ENCODE results near the gene PAK5.

Gene PAK5

DNA sequence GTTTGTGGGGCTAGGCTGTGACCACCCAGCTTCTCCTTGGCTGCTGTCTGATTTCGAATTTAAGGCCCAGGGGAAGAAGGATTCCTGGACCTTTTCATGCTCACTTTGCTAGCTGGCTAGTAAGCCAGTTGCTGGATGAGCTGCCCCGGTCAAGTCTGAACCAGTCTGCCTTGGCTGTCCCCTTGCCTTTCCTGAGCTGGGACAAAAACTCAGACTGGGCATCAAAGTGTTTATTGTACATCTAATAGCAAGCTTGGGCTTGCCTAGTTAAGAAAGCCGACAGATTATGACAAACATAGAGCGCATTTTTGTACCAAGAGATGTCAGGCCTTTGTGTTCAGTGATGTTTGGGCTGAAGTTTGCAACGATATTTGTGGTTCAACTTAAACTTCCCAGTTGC lies 750 bp upstream of the PAK5 start:
- TF ChIP-seq SIN3A (IDR thresholded peaks at IDR 0.05; ENCODE audit: borderline replicate concordance, insufficient read depth, low read length): no peak
- no peak for TF ChIP-seq POLR2AphosphoS5 (IDR thresholded peaks at IDR 0.05; ENCODE audit: low read depth, low read length)
- no peak for TF ChIP-seq FOXP2 (optimal IDR thresholded peaks at IDR 0.05; ENCODE audit: borderline replicate concordance, extremely low read depth, extremely low read length, insufficient read depth)
- TF ChIP-seq, protein P1, sequence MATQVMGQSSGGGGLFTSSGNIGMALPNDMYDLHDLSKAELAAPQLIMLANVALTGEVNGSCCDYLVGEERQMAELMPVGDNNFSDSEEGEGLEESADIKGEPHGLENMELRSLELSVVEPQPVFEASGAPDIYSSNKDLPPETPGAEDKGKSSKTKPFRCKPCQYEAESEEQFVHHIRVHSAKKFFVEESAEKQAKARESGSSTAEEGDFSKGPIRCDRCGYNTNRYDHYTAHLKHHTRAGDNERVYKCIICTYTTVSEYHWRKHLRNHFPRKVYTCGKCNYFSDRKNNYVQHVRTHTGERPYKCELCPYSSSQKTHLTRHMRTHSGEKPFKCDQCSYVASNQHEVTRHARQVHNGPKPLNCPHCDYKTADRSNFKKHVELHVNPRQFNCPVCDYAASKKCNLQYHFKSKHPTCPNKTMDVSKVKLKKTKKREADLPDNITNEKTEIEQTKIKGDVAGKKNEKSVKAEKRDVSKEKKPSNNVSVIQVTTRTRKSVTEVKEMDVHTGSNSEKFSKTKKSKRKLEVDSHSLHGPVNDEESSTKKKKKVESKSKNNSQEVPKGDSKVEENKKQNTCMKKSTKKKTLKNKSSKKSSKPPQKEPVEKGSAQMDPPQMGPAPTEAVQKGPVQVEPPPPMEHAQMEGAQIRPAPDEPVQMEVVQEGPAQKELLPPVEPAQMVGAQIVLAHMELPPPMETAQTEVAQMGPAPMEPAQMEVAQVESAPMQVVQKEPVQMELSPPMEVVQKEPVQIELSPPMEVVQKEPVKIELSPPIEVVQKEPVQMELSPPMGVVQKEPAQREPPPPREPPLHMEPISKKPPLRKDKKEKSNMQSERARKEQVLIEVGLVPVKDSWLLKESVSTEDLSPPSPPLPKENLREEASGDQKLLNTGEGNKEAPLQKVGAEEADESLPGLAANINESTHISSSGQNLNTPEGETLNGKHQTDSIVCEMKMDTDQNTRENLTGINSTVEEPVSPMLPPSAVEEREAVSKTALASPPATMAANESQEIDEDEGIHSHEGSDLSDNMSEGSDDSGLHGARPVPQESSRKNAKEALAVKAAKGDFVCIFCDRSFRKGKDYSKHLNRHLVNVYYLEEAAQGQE (IDR thresholded peaks at IDR 0.05; ENCODE audit: insufficient read depth in 1 of 2, low read depth in 2 of 2, low read length in 2 of 2): no peak
- no peak for TF ChIP-seq TAF1 (IDR thresholded peaks at IDR 0.05; ENCODE audit: borderline replicate concordance, insufficient read depth, low read length)

DNA sequence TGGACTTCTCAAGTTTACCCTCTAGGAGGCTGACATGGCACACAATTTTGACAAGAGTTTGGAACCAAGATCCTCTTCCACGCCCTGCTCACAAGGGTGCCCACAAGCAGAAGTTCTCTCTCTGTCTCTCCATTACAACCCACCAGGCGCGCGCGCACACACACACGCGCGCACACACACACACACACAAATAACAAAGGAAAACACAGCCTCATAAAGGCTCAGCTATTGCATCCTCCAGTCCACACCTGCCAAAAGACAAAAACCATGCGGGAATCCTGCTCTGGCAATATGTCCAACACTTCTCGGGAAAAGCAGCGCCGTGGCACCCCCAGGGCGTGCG lies 870 bp downstream of the PAK5 start:
- TF ChIP-seq POLR2AphosphoS5 (IDR thresholded peaks at IDR 0.05; ENCODE audit: low read depth, low read length) (no peak), TAF1 (IDR thresholded peaks at IDR 0.05; ENCODE audit: borderline replicate concordance, insufficient read depth, low read length) (no peak), FOXP2 (optimal IDR thresholded peaks at IDR 0.05; ENCODE audit: borderline replicate concordance, extremely low read depth, extremely low read length, insufficient read depth) (no peak), SIN3A (IDR thresholded peaks at IDR 0.05; ENCODE audit: borderline replicate concordance, insufficient read depth, low read length) (no peak)
- TF ChIP-seq, protein P1 (IDR thresholded peaks at IDR 0.05; ENCODE audit: insufficient read depth in 1 of 2, low read depth in 2 of 2, low read length in 2 of 2): no peak

DNA sequence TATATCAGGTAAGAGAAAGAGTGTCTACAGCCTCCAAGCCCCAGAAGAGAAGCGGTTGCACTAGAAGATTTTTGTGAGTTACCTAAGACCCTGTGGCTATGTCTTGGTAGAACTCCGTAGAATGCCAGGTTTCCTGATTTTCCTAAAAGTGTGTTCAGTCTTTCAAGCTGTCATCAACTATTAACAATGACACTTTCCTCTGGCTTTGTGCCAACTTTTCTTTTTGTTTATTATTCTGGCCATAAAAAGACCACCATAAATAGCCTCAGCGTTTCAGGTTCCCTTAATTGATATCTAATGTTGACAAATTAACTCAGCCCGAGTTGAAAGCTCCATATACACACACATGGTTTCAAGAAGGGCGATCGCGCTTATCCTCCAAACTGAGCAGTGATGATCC lies 1.2 kb downstream of the PAK5 start:
- TF ChIP-seq, protein P1 (IDR thresholded peaks at IDR 0.05; ENCODE audit: insufficient read depth in 1 of 2, low read depth in 2 of 2, low read length in 2 of 2): no peak
- TF ChIP-seq TAF1 (IDR thresholded peaks at IDR 0.05; ENCODE audit: borderline replicate concordance, insufficient read depth, low read length) (no peak), FOXP2 (optimal IDR thresholded peaks at IDR 0.05; ENCODE audit: borderline replicate concordance, extremely low read depth, extremely low read length, insufficient read depth) (no peak), POLR2AphosphoS5 (IDR thresholded peaks at IDR 0.05; ENCODE audit: low read depth, low read length) (no peak), SIN3A (IDR thresholded peaks at IDR 0.05; ENCODE audit: borderline replicate concordance, insufficient read depth, low read length) (no peak)

DNA sequence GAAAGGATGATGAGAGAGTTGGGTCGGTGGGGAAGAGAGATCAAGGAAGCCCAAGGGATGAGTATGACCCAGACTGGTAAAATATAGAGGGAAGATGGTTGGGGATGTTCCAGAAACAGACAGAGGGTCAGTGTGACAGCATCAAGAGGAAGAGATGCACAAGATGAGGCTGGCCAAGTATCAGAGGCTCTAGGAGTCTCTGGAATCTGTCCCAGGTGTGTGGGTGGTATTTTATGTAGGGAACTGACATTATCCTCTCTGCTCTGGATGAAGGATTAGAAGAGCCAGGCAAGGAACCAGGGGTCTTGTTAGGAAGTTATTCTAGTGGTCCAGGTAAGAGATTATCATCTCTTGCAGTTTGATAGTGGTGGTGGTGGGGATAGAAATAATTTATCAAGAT lies 3.6 kb downstream of the PAK5 start:
- TF ChIP-seq TAF1 (IDR thresholded peaks at IDR 0.05; ENCODE audit: borderline replicate concordance, insufficient read depth, low read length): no peak

DNA sequence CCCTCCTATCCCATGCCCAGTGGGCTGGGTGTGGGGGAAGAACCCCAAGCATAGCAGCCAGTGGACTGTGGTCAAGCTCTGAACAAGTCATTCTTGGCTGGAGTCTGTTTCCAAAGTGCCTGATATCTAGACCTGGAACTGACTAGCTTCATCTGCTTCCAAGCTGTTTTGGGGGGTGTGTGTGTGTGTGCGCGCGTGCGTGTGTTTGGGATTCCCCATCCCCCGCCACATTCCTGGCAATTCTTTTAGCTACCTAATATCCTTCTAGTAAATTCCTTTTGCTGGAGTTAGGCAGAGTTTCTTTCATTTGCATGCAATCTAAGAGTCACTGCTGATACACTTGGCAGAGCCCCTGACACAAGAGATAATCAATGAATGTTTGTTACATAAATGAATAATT lies 7.8 kb downstream of the PAK5 start:
- TF ChIP-seq, protein P1 (IDR thresholded peaks at IDR 0.05; ENCODE audit: insufficient read depth in 1 of 2, low read depth in 2 of 2, low read length in 2 of 2): no peak
- TF ChIP-seq SIN3A (IDR thresholded peaks at IDR 0.05; ENCODE audit: borderline replicate concordance, insufficient read depth, low read length) (no peak), POLR2AphosphoS5 (IDR thresholded peaks at IDR 0.05; ENCODE audit: low read depth, low read length) (no peak), TAF1 (IDR thresholded peaks at IDR 0.05; ENCODE audit: borderline replicate concordance, insufficient read depth, low read length) (no peak), FOXP2 (optimal IDR thresholded peaks at IDR 0.05; ENCODE audit: borderline replicate concordance, extremely low read depth, extremely low read length, insufficient read depth) (no peak)

Data from PFSK-1 (cell line).